Stimulated activated CD4-positive, alpha-beta T cell treated with anti-CD3 and anti-CD28 coated beads, Interleukin-4, amount 100 ng/mL, for 1 hour (primary cell): ENCODE results near the gene JMJD1C.
A peak's percentile ranks its signal among the peaks of the same experiment; 100 is the strongest.

Experiments
- DNase-seq: peaks from one replicate; pipeline ENCODE4 v3.0.0-alpha.2; 2020

Gene JMJD1C

DNA sequence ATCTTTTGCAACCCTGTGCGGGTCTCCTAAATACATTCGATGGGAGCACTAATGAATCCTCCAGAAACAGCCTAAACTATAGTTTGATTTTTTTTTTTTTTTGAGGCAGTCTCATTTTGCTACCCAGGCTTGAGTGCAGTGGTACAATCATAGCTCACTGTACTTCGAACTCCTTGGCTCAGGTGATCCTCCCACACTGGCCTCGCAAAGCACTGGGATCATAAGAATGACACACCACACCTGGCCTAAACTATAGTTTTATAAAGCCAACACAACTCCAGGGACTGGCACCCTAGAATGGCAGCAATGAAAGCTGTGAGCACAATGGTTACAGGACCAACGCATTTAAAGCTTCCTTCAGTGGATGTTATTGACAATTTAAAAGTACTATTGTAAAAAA, 14.5 kb upstream of the JMJD1C start:
- no peak for DNase-seq

DNA sequence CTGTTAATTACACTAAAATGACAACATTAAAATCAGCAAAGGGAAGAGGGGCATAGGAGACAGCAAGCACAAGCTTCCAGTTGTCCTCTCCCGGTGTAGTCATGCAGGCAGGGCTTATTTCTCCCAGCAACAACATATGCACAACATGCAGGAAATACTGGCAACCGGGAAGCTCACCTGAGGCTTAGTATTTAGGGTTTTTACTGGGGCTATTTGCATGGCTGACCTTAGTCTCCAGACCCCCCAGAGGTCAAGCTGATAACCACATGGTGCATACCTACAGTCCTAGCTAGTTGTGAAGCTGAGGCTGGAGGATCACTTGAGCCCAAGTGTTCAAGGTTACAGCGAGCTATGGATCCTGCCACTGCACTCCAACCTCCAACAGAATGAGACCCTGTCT, 12.8 kb upstream of the JMJD1C start:
- DNase-seq: no peak

DNA sequence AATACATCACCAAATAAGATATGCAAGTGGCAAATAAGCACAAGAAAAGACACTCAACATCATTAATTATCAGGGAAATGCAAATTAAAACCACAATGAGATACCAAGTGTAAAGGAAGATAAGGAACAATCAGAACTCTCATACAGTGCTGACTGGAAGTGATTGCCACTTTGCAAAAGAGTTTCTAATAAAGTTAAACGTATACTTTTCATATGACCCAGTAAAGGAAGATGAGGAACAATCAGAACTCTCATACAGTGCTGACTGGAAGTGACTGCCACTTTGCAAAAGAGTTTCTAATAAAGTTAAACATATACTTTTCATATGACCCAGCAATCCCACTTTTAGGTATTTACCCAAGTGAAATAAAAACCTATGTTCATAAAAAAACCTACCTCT, 12.2 kb upstream of the JMJD1C start:
- DNase-seq: no peak

DNA sequence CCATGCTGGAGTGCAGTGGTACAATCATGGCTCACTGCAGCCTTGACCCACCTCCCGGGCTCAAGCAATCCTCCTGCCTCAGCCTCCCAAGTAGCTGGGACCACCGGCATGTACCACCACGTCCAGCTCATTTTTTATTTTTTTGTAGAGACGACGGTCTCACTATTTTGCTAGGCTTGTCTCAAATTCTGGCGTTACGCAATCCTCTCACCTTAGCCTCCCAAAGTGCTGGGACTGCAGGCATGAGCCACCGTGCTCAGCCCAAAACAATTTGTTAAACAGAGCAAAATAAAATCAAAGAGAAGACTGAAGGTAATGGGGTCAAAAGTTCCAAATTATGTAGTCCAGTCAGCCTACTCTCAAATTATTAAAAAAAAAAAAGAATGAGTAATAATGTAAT, 8.7 kb upstream of the JMJD1C start:
- no peak for DNase-seq

DNA sequence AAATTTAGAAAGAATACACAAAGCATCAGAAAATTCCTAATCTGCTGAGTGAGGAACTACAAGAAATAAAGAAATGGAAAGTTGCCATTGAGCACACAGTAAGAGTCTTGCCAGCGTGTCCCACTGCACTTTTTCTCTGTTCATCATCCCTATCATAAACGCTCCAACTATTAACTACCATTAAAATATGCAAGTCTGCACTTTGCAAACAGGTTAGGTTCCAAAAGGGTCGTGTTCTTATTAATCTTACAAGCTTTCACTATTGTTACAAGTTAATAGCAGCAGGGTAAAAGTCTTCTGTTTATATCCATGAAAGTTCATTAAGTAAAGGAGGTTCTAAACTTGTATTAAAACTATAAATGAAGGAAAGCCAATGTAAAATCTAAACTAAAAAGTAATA, 5.2 kb upstream of the JMJD1C start:
- no peak for DNase-seq

DNA sequence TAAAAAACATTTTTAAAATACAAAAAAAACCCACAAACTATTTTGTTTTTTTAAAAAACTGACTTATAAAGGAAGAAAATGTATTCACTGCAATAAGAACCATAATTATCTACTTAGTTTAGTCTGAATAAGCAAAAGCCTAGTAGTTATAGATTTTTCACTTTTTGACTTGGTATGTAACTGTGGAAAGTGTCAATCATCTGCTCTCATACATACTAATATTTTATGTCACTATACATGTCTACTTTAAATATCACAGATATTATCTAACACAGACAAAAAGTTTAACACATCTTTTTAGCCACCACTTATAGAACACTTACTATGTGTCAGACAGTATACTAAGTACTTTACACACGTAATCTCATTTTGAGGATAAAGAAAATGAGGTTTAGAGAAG, 3.2 kb upstream of the JMJD1C start:
- DNase-seq: no peak

DNA sequence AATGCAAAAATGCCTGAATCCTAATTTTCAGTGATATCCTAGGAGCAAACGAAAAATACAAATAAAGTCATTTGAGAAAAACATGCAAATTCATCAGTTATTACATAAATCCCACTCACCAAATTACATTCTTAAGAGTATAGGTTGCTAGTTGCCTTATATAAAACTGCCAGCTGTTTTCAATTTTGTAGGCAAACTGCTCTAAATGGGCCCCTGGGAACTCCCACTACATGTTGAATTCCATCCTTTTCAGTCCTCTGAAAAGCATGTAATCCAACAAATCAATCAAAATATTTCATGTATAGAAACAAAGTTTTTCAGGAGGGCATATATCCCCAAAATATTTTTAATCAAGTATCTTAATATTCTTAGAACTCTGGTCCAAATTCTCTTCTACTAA, 2.1 kb upstream of the JMJD1C start:
- no peak for DNase-seq

DNA sequence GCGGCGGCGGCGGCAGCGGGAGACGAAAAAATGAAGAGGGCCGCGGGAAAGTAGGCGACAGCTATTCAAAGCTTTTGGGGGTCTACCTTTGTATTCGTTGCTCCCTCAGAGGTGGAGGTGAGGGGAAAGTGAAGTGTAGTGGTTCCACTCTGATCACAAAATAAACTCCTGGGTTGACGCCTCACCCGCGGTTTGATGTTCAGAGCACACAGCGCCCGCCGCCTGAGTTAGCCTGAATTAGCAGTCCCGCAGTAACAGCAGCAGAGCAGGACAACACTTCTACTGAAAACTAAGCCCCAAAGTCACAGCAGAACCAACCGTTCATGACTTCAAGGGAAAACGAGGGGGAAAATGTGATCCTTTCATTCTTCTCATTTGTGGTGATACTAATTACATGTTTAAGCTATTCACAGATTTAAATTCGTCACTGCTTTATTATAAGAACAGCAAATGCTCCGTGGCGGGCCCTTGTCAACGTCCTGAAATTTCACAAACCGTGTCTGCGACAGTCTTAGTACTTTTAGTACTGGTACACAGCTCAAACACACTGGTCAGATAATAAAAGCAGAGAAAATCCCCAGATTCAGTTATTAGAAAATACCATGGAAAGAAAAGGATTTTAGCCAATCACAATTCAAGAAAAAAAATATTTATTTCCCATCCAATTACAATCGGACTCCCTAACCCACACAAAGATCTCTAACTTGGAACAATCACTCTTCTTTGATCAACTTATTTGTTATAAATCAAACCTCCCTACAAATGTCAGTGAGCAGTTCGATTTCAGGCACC, 563 bp upstream of the JMJD1C start:
- peak; percentile 22 for DNase-seq

DNA sequence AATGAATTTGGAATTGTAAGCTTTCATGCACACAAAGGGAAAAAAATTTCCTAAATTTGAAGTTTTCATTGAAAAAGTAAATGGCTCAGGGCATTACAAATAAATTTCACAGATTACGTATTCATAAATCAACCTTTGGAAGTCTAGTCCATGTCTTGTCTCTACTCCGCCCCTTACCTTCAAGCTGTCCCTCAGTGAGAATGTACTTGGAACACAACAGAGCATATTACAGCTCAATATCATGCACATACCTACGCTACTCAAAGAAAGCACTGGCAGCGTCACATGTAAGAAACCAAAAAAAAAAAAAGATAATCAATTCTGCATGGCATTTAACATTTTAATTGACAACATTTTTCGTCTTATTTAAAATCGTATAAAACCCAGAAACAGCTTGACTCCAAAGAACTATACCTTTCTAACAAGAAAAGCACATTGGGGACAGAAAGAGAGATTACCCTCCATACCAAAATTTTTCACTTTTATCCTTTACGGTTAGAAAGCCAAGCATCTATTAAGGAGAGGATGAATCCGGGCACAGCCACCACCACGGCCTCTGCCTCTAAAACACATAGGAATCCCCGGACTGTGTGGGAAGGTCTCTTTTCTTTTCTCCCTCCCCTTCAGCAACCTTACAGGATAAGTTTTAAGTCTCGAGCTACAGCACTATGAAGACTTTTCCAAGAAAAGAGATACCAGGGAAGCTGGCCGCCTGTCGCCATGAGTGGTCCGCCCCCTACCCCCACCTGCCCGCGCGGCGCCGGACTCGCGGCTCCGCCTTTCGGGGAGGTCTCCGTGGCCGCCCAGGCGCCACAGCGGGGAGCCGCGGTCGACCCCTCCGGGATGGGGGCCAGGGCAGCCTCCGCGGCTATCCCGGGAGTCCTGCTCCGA, 1.1 kb downstream of the JMJD1C start:
- DNase-seq: no peak

DNA sequence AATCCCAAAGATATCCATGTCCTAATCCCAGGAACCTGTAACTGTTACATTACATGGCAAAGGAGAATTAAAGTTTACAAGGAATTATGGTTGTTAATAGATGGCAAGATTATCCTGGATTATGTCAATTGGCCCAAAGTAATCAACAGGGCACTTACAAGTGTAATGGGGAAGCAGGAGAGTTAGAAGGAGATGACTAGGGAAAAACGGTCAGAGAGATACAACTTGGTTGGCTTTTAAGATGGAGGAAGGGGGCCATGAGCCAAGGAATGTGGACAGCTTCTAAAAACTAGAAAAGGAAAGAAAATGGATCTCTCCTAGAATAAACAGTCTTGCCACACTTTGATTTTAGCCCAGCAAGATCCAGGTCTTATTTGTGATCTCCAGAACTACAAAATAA, 3.3 kb downstream of the JMJD1C start:
- DNase-seq: no peak

DNA sequence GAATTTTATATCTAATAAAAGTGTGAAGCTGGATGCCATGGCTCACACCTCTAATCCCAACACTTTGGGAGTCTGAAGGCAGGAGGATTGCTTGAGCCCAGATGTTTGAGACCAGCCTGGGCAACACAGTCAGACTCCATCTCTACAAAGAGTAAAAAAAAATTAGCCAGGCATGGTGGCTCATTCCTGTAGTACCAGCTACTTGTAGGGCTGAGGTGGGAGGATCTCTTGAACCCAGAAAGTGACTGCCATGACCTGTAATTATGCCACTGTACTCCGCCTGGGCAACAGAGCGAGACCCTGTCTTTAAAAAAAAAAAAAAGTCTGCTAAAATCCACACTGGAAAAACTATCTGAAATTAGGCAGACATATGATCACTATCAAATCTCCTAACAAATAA, 7.6 kb downstream of the JMJD1C start:
- no peak for DNase-seq

DNA sequence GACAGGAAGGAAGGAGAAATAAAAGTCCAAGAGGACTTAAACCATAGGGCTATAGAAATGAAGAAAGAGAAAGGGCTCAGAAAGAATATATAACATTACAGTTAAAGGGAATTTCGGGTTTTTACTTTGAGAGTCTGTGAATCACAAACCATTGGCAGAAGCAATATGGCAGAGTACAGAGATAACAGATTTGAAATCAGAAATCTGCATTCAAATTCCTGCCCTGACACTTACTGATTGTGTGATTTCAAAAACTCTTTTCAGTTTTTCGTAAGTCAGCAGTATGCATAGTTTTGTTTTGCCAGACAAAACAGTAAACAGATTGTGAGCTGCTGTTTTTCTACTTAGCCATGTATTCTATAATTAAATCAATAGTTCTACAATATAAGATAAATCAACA, 8.2 kb downstream of the JMJD1C start:
- DNase-seq: no peak

DNA sequence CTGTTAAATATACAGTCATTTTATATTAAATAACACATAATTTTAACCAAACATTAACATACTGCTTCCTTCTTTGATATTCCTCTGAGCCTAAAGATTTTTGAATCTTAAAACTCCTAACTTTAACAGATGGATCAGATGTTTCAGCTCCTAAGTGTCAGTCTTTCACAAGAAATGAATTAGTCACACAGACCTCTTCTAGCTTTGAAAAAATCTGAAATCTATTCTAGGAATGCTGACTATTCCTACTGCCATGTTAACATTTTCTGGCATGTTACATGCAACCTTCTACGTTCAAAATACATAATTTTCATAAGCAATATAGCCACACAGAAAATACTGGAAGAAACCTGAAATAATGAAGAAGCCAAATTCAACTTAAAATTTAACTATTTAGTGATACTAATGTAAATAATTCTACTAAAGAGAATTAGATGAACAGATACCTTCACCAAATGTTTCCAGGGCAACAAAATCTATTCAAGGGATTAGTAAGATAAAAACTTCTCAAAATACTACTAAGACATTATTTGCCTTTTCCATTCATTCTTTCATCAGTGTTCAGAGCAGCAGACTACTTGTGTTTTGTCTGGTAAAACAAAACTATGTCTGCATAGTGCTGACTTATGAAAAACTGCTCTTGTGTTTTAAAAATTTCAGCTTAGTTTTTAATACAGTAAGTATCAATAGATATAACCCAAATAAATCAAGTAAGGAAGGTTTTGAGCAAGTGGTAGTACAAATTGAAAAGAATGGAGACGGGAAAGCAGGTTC, 9.2 kb downstream of the JMJD1C start:
- no peak for DNase-seq

DNA sequence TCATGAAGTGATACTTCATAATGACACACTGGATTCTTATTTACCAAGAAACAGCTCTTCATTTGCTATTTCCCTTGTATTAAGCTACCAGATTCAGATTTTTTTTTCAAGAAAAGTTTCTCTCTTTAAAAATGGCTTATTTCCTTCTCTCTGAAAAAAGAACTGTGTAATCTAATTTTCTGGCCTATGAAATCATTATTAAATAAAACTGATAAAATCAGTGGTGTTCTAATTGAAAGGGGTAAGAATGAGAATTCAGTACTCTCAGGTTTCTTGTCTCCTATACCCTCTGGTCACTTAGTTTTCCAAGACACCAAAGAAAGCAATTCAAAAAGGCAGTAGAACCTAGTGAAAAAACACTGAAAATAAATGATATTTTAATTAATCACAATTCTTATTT, 10.3 kb downstream of the JMJD1C start:
- no peak for DNase-seq

DNA sequence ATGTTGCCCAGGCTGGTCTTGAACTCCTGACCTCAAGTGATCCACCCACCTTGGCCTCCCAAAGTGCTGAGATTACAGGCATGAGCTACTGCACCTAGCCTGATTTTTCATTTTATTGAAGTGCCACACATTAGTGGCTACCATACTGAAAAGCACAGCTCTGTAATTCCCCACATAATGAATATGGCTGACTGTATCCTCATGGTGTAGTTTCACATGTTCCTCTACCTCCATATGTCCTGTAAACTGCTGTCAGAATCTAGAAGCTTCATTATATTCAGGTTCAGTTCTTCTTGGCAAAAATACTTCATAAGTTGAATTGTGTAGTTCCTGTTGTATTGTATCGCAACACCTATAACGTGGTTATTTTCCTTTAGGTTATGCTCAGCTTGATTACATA, 11.1 kb downstream of the JMJD1C start:
- DNase-seq: no peak

DNA sequence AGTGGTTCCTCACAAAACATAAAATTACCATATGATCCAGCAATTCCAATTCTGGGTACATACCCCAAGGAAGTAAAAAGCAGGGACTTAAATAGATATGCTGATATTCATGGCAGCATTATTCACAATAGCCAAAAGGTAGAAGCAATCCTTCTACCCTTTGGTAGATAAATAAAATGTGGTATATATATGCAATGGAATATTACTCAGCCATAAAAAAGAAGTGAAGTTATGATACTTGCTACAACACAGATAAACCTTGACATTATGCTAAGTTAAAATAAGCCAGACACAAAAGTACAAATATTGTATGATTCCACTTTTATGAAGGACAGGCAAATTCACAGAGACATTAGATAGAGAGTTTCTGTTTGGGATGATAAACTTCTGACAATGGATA, 13.3 kb downstream of the JMJD1C start:
- DNase-seq: no peak

DNA sequence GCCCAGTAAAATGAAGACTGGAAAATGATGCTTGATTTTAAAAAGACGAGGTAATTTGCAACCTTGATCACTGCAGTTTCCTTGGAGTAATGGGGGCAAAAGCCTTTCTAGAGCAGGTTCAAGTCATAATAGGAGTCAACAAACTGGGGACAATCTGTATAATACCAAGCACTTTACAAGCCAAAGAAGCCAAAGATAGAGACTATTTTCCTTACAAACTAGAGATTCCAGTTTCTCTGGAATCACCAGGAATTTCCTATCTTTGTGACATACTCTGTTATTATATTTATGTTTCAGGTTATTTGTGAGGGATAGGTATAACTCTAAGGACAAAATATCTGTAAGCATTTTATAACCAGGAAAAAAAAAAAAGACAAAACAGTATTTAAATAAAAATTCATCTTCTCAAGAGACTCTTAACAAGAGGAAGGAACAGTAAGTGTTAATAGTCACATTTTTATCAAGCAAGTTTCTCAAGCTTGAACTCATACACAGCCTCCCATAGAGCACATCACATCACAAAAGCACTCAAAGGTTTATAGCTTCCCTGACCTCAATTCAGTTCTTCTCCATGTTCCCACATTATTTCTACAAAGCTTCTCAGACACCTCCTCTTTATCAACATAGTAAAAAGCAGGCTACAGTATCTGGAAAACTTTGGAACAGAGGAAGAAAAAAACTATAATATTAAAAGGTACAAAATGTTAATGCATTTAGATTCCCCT, 18.9 kb downstream of the JMJD1C start:
- DNase-seq: no peak

DNA sequence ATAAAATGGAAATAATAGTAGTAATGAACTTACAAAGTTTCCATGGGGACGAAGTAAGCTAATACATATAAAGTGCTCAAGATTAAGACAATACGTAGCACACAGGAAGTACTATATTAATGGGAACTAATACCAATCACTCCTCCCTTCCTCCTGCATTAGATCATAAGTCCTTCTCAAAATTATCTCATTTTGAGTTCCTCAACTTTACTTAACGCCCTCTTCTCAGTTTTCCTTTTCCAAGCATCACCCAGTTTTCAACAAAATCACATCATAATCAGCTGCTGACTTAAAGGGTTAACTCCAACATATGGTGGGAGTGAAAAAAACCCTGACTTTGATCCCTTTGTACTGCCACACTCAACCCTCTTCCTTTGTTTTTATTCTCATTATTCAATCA, 24.4 kb downstream of the JMJD1C start:
- DNase-seq: no peak

DNA sequence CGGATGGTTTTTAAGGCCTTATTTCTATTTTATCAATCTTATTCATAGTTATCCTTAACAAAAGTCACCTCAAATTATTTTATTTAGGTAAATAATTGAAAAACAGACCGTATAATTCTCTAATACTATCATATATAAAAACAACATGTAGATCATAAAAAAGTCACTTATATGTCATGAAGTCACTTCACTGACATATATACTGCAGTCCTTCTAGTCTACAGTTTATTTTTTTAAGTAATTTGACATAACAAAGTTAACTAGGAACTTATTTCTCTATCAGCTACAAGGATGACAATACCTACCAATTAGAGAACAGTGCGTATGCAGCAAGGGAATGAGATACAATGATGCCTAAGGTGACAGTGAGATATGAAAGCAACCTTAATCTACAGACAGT, 26.2 kb downstream of the JMJD1C start:
- no peak for DNase-seq

DNA sequence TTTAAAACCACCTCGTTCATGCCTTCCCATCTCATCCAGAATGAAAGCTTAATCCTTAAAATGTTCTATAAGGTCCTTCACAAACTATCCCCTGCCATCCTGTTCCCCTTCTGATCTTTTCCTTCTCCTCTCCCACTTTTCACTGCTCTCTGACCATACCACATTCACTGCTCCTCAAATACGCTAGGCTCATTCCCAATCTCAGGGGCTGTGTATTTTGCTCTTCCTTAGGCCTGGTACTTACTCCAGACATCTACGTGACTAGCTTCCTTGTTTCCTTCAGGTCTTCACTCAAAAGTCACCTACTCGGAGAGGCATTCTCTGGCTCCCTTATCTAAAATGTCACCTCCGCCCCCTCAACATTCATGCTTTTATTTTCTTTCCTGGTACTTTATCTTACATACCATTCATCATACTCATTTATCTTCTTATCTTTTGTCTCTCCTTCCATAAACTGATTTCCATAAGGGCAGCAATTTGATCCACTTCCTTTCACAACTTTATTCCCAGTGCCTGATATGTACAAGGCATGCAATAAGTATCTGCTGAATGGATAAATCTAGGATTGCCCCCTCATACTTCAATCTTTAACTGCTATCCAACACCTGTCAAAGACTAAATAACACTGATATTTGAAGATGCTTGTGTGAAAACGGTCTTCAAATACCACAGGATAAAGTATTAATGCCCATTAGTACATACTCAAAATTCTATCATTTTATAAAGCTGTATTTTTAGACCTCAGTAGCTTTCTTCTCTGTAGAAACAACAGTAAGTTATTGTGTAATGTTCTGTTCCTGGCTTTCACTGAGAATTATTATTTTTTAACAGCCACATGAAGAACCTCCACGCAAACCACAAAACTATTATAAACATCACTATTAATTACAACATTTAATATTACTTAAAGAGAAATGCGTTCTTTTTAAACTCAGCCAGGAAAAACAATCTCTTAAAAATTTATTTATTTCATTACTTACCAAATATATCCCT, 27.0 kb downstream of the JMJD1C start:
- no peak for DNase-seq

DNA sequence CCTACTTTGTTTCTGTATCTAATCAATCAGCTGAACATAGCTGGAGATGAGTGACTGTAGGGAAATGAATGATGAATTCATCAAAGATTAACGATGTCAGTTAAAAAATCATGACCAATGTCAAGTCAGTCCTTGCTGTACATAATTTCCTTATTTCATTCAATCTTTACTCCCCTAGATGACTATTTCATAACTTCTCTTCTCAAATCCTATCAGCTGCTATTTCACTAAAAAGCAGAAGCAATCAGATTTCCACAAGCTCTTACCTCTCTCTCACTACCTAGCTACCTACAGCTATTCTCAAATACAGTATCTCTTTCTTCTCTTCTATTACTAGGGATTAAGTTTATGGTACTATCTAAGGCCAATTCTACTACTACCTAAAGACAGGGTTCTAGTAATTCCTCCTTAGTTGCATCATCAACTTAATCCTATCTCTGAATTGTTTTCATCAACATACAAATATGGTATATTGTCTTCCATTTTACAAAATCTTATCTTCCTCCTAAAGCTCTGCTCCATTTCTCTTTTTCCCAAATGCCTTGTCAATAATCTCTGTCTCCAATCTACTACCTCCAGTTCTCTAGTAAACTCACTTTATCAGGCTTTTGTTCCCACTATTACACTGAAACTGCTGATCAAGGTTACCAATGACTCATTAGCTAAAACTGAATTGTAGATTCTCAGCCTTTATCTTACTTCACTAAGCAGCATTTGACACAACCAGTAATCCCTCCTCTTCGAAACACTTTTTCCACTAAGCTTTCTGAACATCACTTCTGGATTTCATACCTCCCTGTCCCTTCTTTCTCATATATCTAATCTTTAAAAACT, 28.4 kb downstream of the JMJD1C start:
- no peak for DNase-seq
